Measurements from ENCODE around the gene RHBDF1.

The RHBDF1 gene

DNA sequence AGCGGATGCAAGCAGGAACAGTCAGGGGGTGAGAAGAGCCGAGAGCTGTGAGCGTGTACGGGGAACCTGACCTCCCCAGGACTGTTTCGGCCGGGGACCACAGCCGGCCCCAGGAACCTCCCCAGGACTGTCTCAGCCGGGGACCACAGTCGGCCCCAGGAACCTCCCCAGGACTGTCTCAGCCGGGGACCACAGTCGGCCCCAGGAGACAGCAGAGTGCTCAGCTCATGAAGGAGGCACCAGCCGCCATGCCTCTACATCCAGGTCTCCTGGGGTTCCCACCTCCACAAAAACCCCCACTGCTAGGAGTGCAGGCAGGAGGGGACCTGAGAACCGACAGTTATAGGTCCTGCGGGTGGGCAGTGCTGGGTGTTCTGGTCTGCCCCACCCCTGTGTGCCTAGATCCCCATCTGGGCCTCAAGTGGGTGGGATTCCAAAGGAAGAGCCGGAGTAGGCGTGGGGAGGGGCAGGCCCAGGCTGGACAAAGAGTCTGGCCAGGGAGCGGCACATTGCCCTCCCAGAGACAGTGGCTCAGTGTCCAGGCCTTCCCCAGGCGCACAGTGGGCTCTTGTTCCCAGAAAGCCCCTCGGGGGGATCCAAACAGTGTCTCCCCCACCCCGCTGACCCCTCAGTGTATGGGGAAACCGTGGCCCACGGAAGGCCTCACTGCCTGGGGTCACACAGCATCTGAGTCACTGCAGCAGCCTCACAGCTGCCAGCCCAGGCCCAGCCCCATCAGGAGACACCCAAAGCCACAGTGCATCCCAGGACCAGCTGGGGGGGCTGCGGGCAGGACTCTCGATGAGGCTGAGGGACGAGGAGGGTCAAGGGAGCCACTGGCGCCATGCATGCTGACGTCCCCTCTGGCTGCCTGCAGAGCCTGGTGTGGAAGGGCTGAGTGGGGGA is 4.3 kb downstream of the RHBDF1 start:
- Histone ChIP-seq H2BK5ac (ENCODE audit: low read depth, low read length, poor library complexity) (no peak overlapping the region), H2AFZ (ENCODE audit: insufficient read depth, low read length, poor library complexity) (no peak overlapping the region), H3K4ac (ENCODE audit: low read depth, low read length) (peak overlapping the region; percentile 8), H3K14ac (ENCODE audit: low read length) (no peak overlapping the region), H3K27me3 (ENCODE audit: insufficient read depth, low read length) (no peaks in the 10 kb centered on the region), H3K36me3 (ENCODE audit: control insufficient read depth in 1 of 2, insufficient read depth in 2 of 2, low read length in 2 of 2) (peaks cover 23% of the 10 kb centered on the region in 2 experiments), H2BK12ac (ENCODE audit: low read length) (no peak overlapping the region), H3K4me3 (ENCODE audit: low read depth, low read length) (no peak overlapping the region), H3K79me1 (ENCODE audit: low read length) (peaks cover 19% of the 10 kb centered on the region), H3K27ac (ENCODE audit: low read depth, low read length) (no peak overlapping the region), H3K9ac (ENCODE audit: low read length) (no peak overlapping the region), H3K9me3 (ENCODE audit: insufficient read depth, low read depth, low read length) (peaks cover 2% of the 10 kb centered on the region), H3K18ac (ENCODE audit: low read length) (peak overlapping the region; percentile 30), H2AK5ac (ENCODE audit: low read length) (no peak overlapping the region), H4K12ac (ENCODE audit: low read depth, low read length) (peak overlapping the region; percentile 5), H3K4me2 (ENCODE audit: low read length) (no peak overlapping the region), H3K4me1 (ENCODE audit: control insufficient read depth in 1 of 2, insufficient read depth in 2 of 2, low read length in 2 of 2) (peaks cover 30% of the 10 kb centered on the region in 2 experiments), H3K79me2 (ENCODE audit: control insufficient read depth, insufficient read depth, low read length, poor library complexity) (peaks cover 18% of the 10 kb centered on the region), H4K91ac (ENCODE audit: low read depth, low read length) (no peak overlapping the region), H4K8ac (ENCODE audit: low read depth, low read length) (no peak overlapping the region), H3K23ac (ENCODE audit: low read length) (no peak overlapping the region), H2BK120ac (ENCODE audit: insufficient read depth, low read length, poor library complexity) (no peak overlapping the region)
- WGBS (ENCODE audit: extremely low coverage, insufficient coverage, insufficient read length): no CpG with 5 or more reads among the region's 27 CpGs
- DNase-seq: no peak

DNA sequence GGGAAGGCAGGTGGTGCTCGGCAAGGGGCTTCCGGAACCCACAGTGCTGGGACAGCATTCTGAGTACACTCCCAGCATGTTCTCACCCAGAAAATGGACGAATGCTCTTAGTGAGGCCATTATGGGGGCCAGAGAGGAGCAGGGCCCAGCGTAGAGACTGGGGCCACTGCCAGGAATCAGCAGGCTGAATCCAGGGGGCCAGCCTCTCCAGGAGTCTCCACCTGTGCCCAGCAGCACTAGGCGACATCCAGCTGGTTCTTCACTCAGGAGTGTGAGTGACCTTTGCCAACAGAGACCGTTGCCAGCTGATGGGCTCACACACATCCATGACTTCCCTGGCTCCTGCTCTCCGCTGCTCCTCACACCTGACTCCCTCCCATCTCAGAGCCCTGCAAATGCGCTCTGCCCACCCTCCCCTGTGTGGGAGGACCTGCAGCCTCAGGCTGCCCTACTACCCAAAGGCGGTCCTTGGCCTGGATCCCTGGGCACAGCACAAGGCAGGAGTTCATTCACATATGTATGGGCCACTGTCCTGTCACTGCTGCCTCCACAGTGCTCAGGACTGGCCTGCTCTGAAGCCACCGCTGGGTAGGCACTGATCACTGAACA is 5.1 kb downstream of the RHBDF1 start:
- H3K27me3 ChIP-seq (ENCODE audit: insufficient read depth, low read length): no peaks in the 10 kb centered on the region
- no peak overlapping the region for H3K18ac ChIP-seq (ENCODE audit: low read length)

GRCh38 chr16:66309-67182 is 5.9 kb downstream of the RHBDF1 start:
- WGBS (ENCODE audit: extremely low coverage, insufficient coverage, insufficient read length): no CpG with 5 or more reads among the region's 13 CpGs

More for the DNA sequence above, 5.1 kb downstream of the RHBDF1 start:
- Histone ChIP-seq H3K9me3 (ENCODE audit: insufficient read depth, low read depth, low read length) (peaks cover 2% of the 10 kb centered on the region), H4K91ac (ENCODE audit: low read depth, low read length) (no peak overlapping the region), H3K4me3 (ENCODE audit: low read depth, low read length) (no peak overlapping the region), H4K8ac (ENCODE audit: low read depth, low read length) (no peak overlapping the region), H3K79me1 (ENCODE audit: low read length) (peaks cover 14% of the 10 kb centered on the region), H3K4ac (ENCODE audit: low read depth, low read length) (no peak overlapping the region), H3K4me1 (ENCODE audit: control insufficient read depth in 1 of 2, insufficient read depth in 2 of 2, low read length in 2 of 2) (peaks cover 24 to 26% of the 10 kb centered on the region in 2 experiments), H3K27ac (ENCODE audit: low read depth, low read length) (no peak overlapping the region), H2BK12ac (ENCODE audit: low read length) (no peak overlapping the region), H3K36me3 (ENCODE audit: control insufficient read depth in 1 of 2, insufficient read depth in 2 of 2, low read length in 2 of 2) (peaks cover 31 to 32% of the 10 kb centered on the region in 2 experiments), H2BK5ac (ENCODE audit: low read depth, low read length, poor library complexity) (no peak overlapping the region), H3K4me2 (ENCODE audit: low read length) (no peak overlapping the region), H3K23ac (ENCODE audit: low read length) (no peak overlapping the region), H2AK5ac (ENCODE audit: low read length) (no peak overlapping the region), H3K14ac (ENCODE audit: low read length) (no peak overlapping the region), H2AFZ (ENCODE audit: insufficient read depth, low read length, poor library complexity) (no peak overlapping the region), H3K79me2 (ENCODE audit: control insufficient read depth, insufficient read depth, low read length, poor library complexity) (peaks cover 18% of the 10 kb centered on the region), H3K9ac (ENCODE audit: low read length) (no peak overlapping the region), H4K12ac (ENCODE audit: low read depth, low read length) (no peak overlapping the region), H2BK120ac (ENCODE audit: insufficient read depth, low read length, poor library complexity) (no peak overlapping the region)
- WGBS (ENCODE audit: extremely low coverage, insufficient coverage, insufficient read length): no CpG with 5 or more reads among the region's 10 CpGs
- DNase-seq: no peak

DNA sequence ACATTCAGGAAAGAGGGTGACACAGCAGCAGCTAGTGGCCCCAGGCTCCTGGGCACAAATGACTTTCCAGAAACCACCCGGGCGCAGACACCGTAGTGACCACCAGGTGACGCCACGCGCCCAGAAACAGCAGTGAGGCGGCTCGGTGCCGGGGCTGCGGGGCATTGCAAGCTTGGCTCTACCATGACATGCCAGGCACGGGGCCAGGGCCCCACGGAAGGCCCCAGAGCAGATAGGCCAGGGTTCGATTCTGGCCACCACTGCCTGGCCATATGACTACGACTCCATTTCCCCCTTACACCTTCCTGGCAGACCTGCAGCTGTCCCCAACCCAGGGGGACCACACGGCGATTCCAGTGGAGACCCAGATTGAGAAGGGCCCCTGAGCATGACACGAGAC is 6.7 kb downstream of the RHBDF1 start:
- no peak overlapping the region for H4K91ac ChIP-seq (ENCODE audit: low read depth, low read length)
- no peaks in the 10 kb centered on the region for H3K27me3 ChIP-seq (ENCODE audit: insufficient read depth, low read length)
- no peak overlapping the region for H2BK12ac ChIP-seq (ENCODE audit: low read length)
- H4K8ac ChIP-seq (ENCODE audit: low read depth, low read length): no peak overlapping the region
- H3K27ac ChIP-seq (ENCODE audit: low read depth, low read length): no peak overlapping the region
- no peak overlapping the region for H3K4me2 ChIP-seq (ENCODE audit: low read length)
- no peak overlapping the region for H3K14ac ChIP-seq (ENCODE audit: low read length)
- no peak overlapping the region for H4K12ac ChIP-seq (ENCODE audit: low read depth, low read length)
- peaks cover 3% of the 10 kb centered on the region for H3K79me1 ChIP-seq (ENCODE audit: low read length)
- H2BK120ac ChIP-seq (ENCODE audit: insufficient read depth, low read length, poor library complexity): no peak overlapping the region
- peaks cover 19 to 20% of the 10 kb centered on the region in 2 experiments for H3K4me1 ChIP-seq (ENCODE audit: control insufficient read depth in 1 of 2, insufficient read depth in 2 of 2, low read length in 2 of 2)
- H3K23ac ChIP-seq (ENCODE audit: low read length): no peak overlapping the region
- no peak overlapping the region for H2AK5ac ChIP-seq (ENCODE audit: low read length)
- no peak overlapping the region for H3K4me3 ChIP-seq (ENCODE audit: low read depth, low read length)
- DNase-seq: peak; percentile 70 to 91
- no peak overlapping the region for H2AFZ ChIP-seq (ENCODE audit: insufficient read depth, low read length, poor library complexity)
- H3K36me3 ChIP-seq (ENCODE audit: control insufficient read depth in 1 of 2, insufficient read depth in 2 of 2, low read length in 2 of 2): peaks cover 46% of the 10 kb centered on the region in 2 experiments
- peaks cover 2% of the 10 kb centered on the region for H3K9me3 ChIP-seq (ENCODE audit: insufficient read depth, low read depth, low read length)
- peaks cover 7% of the 10 kb centered on the region for H3K79me2 ChIP-seq (ENCODE audit: control insufficient read depth, insufficient read depth, low read length, poor library complexity)
- WGBS (ENCODE audit: extremely low coverage, insufficient coverage, insufficient read length): no CpG with 5 or more reads among the region's 17 CpGs
- no peak overlapping the region for H3K4ac ChIP-seq (ENCODE audit: low read depth, low read length)
- peak overlapping the region; percentile 44 for H3K18ac ChIP-seq (ENCODE audit: low read length)
- H3K9ac ChIP-seq (ENCODE audit: low read length): no peak overlapping the region
- H2BK5ac ChIP-seq (ENCODE audit: low read depth, low read length, poor library complexity): no peak overlapping the region

More at GRCh38 chr16:66309-67182, 5.9 kb downstream of the RHBDF1 start:
- Histone ChIP-seq H3K4me2 (ENCODE audit: low read length) (no peak overlapping the region), H2BK12ac (ENCODE audit: low read length) (no peak overlapping the region), H3K4ac (ENCODE audit: low read depth, low read length) (no peak overlapping the region), H3K27ac (ENCODE audit: low read depth, low read length) (no peak overlapping the region), H3K27me3 (ENCODE audit: insufficient read depth, low read length) (no peaks in the 10 kb centered on the region), H2BK120ac (ENCODE audit: insufficient read depth, low read length, poor library complexity) (no peak overlapping the region), H3K18ac (ENCODE audit: low read length) (no peak overlapping the region), H3K4me3 (ENCODE audit: low read depth, low read length) (no peak overlapping the region), H2AFZ (ENCODE audit: insufficient read depth, low read length, poor library complexity) (no peak overlapping the region), H2AK5ac (ENCODE audit: low read length) (no peak overlapping the region), H3K4me1 (ENCODE audit: control insufficient read depth in 1 of 2, insufficient read depth in 2 of 2, low read length in 2 of 2) (peaks cover 24 to 26% of the 10 kb centered on the region in 2 experiments), H3K23ac (ENCODE audit: low read length) (no peak overlapping the region), H3K9ac (ENCODE audit: low read length) (no peak overlapping the region), H2BK5ac (ENCODE audit: low read depth, low read length, poor library complexity) (no peak overlapping the region), H4K8ac (ENCODE audit: low read depth, low read length) (no peak overlapping the region), H3K79me2 (ENCODE audit: control insufficient read depth, insufficient read depth, low read length, poor library complexity) (peaks cover 13% of the 10 kb centered on the region), H3K14ac (ENCODE audit: low read length) (no peak overlapping the region), H3K9me3 (ENCODE audit: insufficient read depth, low read depth, low read length) (peaks cover 2% of the 10 kb centered on the region), H4K12ac (ENCODE audit: low read depth, low read length) (no peak overlapping the region), H3K79me1 (ENCODE audit: low read length) (peaks cover 9% of the 10 kb centered on the region), H4K91ac (ENCODE audit: low read depth, low read length) (no peak overlapping the region), H3K36me3 (ENCODE audit: control insufficient read depth in 1 of 2, insufficient read depth in 2 of 2, low read length in 2 of 2) (peaks cover 39% of the 10 kb centered on the region in 2 experiments)
- no peak for DNase-seq

All from trophoblast cell (in vitro differentiated cells and primary cell).